ENCODE results near the gene BCL7B.
"Not testable (repeated sequence)": the region's sequence is repeated elsewhere in the genome, so short reads cannot be mapped to it uniquely, and the experiment has no call there.

The BCL7B gene

DNA sequence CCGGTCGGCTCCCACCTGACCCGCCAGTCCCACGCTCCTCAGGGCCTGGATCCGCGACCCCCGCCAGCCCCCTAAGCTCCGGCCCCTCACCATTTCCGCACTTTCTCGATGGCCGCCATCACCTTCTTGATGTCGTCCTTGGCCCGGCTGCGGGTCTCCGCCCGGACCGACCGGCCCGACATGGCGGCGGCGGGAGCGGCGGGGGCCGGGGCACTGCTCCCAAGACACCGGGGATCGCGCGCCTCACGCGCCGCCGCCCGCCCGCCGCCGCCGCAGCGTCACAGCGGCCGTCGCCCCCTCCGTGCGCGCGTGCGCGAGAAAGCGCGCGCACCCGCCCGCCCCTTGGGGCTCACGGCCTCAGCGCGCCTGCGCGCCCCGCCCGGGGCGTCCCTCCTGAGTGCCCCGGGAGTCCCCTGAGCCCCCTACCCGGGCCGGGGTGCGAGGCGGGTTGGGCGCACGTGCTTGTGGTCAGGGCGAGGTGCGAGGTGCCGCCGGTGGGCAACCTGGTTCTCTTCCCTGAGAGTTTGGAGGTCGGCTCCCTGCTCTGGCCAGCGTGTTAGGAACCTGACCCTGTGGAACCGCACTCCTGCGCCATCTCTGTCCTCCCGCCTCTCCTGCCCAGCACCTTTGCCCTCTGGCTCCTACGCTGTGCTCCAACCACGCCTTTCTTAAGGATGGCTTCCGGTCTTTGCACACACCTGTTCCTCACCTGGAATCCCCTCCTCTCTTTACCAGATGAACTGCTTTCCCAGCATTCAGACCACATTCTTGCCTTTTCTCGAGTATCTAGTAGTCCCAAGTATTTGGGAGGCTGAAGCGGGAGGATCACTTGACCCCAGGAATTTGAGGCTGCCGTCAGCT is at the start of gene BCL7B:
Gene BCL7B, minus strand, starts transcription at position 294 of the 861 bp plus-strand sequence. Its CDS starts 112 bp downstream, at position 182.
- peak; percentile 88 for DNase-seq (ENCODE audit: low spot score)

DNA sequence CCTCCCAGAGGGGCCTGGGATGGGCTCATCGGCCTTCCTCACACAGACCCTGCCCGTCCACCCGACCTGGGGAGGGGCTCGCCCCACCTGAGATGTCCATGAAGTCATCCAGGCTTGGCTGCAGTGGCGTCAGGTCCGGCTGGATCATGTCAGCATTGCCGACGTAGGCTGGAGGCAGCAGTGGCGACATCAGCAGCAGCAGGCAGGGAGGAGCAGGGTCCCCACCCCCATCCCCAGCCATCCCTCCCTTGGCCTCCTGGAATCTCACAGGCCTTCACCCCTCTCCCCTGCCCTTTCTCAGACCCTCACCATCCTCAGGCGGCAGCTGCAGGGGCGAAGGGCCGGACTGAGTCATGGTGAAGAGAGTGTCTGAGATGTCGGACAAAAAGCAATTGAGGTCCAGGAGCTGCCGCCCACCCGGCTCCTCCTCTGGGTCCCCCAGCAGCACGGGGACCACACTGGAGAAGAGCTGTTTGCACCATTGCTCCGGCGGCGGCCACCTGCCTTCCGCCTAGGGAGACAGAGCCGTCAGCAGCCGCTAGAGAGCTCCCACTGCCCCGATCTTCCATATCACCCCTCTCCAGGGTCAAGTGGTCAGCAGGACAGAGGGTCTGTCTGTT is 48.2 kb upstream of the BCL7B start:
- no peak for DNase-seq (ENCODE audit: low spot score)

DNA sequence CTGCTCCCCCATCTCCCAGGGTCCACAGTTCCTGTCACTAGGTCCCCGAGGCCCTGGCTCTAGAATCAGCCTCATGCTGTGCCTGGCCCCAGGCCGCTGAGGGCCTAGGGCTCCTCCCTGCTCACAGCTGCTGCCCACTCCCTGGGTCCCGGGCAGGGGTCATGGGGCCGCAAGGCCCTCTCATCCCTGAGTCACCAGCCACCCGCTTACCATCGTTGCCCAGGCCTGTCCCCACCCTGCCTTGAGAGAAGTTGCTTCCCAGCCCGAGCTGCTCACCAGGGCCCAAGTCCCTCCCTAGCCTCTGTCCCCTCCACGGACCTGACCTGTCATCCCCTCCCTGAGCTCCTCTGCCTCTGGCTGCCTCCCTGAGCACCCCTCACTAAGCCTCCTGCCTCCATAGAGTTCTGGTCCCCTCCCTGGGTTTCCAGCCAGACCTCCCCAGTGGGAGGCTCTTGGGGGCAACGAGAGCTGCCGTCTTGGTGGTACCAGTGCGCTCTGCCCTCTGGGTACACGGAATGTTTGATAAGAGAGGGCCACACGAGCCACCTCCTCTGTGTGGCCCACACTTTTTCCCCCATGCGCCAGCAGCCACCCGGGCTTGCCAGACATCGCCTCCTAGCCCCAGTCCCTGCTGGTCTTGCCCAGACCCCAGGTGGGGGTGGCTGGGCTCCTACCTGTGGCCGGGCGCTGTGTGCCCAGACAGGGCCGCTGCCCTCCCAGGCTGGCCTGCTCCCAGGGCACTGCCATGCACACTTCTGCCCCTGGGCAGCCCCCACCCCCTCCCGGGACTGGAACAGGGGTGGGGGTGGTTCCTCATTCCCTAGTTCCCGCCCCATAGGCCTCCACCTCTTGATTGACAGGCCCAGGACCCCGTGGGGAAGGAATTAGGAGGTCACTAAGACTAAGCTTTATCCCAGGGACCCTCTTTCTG is 45.5 kb upstream of the BCL7B start:
- no peak for DNase-seq (ENCODE audit: low spot score)

DNA sequence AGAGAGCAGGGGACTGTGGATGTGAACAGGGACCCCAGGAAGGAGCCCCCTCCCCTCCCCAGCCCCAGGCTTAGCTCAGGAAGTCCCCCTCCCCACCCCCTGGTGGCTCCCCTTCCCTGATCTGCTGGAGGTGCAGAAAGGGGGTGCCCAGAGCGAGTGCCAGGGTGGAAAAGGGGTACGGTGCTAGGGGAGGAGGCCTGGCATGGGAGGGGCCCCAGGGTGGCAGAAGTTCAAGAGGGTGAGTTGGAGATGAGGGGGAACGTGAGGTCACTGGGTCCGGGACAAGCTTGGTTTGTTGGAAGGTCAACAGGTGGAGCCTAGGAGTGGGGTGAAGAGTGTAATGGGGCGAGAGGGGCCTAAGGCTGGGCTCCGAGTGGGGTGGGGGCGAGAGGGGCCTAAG is 42.4 kb upstream of the BCL7B start:
- no peak for DNase-seq (ENCODE audit: low spot score)

DNA sequence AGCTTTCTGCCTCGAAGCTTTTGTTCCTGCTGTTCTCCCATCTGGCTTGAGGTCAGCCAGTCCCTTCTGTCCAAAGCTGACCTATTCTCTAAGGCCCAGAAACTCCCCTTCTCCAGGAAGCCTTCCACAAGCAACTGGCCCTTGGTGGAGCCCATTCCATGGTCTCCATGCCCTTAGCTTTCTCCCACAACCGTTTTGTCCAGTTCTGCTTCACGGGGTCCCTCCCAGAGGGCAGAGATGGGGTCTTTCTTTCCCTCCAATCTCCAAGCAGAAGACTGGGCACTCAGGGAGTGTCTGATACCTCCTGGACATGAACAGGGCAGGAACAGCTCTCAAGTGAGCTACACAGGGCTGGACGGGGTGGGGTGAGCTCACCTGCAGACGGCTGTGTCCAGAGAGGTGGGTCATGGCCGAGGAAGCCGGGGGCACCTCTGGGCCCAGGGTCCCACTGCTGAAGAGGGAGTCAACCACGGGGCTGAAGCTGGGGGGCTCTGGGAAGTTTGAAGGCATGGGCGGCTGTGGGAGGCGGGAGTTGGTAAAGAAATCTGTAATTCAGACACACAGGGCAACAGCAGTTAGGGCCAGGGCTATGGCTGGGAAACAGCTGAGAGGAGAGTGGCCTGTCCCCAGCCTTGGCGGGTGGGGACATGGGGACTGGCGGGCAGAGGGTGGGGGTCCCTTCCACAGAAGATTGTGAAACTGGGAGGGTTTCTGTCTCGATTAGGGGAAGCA is 41.8 kb upstream of the BCL7B start:
- DNase-seq (ENCODE audit: low spot score): no peak

DNA sequence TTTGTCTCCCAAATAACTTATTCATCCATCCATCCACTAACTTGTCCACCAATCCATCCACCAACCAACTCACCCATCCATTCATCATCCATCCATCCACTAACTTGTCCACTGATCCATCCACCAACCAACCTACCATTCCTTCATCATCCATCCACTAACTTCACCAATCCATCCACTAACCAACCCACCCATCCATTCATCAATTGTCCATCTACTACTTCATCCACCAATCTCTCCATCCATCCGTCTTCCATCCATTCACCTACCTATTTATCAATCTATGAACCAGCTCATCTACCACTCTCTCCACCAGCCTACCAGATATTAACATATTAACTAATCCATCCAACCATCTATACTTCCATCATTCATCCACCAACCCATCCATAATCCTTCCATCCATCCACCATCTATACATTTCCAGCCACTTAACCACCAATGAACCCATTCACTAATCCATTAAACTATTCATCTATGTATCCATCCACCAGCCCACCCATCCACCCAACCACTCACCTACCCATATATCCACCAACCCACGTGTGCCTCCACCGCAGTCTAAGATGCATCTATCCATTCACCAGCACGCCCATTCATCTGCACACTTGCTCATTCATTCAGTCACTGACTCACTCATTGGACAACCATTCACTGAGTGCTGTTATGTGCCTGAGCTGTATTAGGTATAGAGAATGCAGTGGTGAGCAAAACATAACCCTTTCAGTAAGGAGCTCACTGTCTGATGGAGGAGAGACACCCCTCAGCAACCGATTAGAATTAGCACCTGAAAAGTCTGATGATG is 40.7 kb upstream of the BCL7B start:
- DNase-seq (ENCODE audit: low spot score): no peak

DNA sequence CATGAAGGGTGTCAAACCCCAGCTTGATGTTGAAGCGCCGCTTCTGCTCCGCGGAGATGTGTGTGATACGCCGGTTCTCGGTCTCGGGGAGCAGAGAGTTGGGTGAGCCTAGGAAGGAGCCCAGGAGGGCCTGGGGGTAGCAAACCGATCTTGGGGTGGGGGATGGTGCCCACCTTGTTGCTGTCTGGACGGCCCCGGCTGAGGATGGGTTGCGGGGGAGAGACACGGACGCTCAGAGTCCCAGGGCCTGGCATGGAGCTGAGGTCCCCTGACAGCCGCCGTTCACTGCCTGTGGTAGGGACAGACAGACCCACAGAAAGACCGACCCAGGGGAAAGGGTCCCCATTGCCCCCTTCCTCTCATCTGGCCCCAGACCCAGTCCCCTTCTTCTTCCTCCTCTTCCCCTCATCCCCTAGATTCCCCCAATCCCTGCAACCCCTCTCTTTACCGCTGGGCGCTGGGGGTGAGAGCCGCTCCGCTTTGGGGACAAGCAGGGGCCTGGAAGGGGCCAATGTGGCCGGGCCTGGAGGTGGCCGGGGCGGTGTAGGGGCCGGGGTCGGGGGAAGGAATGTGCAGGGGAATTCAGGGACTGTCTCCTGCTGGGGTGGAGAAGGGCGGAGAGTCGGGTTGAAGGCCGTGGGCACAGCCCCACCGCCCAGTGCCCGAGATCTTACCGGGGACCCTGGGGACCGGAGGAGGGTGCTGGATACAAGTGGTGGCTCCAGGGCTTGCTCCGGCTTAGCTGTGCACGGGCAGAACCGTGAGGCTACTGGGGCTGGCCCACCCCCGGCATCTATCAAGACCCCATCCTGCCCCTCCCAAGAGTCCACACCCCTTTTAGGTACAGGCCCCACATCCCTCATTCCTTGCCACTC is 38.9 kb upstream of the BCL7B start:
- no peak for DNase-seq (ENCODE audit: low spot score)

DNA sequence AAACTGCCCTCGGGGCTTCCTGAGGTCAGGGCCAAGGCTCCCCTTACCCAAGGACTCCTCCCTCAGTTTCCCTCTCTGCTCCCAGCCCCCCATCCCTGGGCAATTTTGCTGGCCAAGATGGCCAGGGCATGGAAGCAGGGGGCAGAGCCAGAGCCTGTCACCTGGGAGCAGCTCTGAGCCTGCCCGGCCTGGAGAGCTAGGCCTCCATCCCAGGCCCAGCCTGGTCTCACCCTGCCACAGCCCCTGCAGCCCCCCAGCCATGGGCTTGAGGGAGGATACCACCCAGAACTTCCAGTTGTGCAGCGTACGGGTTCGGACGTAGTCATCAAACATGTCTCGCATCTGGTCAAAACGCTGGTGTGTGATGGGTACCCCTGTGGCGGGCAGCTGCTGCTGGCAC is 37.9 kb upstream of the BCL7B start:
- DNase-seq (ENCODE audit: low spot score): no peak

DNA sequence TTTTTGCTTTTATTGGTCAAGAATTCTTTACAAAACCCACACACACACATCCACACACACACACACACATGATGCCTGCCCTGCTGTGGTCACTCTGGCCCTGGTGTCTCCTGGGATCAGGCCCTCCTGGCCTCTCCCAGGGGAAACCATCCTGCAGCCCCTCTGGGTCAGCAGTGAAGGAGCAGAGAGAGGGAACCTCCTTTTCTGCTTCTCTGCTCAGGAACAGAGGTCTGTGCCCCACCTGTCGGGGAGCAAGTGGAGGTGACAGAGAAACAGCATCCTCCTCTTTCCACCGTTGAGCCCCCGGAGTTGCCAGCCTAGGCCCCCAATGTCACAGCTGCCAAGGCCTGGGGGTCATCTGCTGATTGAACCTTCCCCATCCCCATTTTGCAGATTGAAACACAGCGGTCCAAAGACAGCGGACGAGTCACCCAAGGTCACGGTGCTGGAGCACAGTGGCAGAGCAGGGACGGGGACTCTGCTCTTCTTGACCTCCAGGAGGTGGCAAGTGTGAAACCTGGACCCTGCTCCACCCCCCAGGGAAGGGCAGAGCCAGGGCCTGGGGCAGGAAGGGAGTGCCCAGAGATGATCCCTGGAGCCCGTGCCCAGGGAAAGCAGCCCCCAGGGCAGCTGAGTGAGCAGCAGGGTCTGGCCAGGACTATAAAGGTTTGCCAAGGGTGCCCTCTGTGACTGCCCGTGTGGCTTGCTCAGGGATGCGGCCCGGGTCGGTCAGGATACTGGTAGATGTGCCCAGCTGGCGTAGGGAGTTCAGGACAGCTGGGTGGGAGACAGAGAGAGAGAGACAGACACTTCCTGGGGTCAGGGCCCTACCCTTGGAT is 35.9 kb upstream of the BCL7B start:
- no peak for DNase-seq (ENCODE audit: low spot score)

DNA sequence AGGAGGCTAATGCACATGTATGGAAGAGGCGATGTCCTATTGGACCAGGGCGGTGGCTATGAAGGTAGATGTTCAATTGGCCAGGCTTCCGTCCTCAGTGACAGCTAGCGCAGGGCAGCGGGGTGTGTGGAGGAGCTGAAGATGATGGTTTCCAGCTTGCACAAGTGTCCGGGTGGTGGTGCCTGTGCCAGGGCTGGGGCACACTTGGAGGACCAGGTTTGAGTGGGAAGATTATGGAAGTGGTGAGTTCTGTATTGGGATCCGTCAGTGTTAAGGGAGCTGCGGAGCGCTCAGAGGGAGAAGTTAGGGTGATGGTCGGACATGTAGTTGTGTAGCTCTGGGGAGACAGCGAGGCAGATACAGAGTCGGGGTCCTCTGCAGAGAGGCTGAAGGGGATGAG is 29.4 kb upstream of the BCL7B start:
- no peak for DNase-seq (ENCODE audit: low spot score)

DNA sequence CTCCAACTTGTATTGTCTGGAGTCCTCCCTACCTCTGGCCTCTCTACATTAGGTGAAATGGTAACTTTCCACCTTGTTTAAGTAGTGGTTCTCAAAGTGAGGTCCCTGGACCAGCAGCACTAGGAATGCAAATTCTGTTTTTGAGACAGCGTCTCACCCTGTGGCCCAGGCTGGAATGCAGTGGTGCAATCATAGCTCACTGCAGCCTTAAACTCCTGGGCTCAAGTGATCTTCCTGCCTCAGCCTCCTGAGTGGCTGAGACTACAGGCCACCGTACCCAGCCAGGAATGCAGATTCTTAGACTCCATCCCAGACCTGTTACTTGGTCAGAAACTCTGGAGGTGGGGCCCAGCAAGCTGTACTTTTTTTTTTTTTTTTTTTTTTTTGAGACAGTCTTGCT is 27.7 kb upstream of the BCL7B start:
- DNase-seq (ENCODE audit: low spot score): no peak

DNA sequence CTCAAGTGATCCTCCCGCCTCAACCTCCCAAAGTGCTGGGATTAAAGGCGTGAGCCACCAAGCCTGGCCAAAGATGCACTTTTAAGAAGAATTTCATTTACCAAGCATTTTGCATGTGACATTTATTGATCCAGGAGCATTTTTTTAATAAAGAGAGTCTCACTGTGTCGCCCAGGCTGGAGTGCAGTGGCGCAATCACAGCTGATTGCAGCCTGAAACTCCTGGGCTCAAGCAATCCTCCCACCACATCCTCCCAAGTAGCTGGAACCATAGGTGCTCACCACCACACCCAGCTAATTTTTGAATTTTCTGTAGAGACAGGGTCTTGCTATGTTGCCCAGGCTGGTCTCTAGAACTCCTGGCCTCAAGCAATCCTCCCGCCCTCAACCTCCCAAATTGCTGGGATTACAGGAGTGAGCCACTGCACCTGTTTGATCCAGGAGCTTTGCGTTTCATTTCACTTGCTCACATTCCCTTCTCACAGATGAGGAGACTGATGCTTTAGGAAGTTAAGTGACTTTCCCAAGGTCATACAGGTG is 25.2 kb upstream of the BCL7B start:
- no peak for DNase-seq (ENCODE audit: low spot score)

DNA sequence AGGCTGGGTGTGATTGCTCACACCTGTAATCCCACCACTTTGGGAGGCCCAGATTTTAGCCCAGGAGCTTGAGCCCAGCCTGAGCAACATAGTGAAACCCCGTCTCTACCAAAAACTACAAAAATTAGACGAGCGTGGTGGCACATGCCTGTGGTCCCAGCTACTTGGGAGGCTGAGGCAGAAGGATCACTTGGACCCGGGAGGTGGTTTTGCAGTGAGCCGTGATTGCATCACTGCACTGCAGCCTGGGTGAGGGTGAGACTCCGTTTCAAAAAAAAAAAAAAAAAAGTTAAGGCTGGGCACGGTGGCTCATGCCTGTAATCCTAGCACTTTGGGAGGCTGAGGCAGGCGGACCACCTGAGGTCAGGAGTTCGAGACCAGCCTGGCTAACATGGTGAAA is 23.5 kb upstream of the BCL7B start:
- DNase-seq (ENCODE audit: low spot score): not testable (repeated sequence)

DNA sequence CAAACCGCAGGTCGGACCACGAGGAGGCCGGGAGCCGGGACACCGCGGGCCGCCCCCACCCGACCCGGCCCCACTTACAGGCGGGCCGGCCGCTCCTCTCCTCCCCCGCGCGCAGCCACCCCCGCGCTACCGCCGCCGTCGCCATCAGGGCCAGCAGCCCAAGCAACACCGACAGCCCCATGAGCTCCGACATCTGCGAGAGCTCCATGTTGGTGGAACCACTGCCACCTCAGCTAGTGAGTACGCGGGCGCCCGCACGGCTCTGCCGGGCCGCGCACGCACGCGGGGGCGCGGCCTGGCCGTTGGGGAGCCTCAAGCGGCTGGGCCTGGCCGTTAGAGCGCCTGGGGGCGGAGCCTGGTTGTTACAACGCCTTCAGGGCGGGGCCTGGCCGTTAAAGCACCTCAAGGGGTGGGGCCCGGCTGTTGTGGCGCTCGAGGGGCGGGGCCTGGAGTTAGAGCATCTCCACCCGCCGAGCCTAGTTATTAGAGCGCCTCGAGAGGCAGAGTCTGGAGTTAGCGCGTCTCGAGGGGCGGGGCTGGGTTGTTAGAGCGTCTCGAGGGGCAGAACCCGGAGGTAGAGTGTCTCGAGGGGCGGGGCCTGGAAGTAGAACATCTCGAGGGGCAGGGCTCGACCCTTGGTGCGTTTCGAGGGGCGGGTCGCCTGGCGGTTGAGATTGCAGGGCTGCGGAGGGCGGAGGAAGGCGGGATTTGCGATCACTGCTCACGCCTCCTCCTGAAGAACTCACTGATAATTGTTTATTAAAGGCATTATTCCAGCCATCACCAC is 21.0 kb upstream of the BCL7B start, which contains the start of gene TBL2:
Gene TBL2, minus strand, starts transcription at position 238 of the 787 bp plus-strand sequence. Its CDS starts 30 bp downstream, at position 208.
- peak; percentile 100 for DNase-seq (ENCODE audit: low spot score)

DNA sequence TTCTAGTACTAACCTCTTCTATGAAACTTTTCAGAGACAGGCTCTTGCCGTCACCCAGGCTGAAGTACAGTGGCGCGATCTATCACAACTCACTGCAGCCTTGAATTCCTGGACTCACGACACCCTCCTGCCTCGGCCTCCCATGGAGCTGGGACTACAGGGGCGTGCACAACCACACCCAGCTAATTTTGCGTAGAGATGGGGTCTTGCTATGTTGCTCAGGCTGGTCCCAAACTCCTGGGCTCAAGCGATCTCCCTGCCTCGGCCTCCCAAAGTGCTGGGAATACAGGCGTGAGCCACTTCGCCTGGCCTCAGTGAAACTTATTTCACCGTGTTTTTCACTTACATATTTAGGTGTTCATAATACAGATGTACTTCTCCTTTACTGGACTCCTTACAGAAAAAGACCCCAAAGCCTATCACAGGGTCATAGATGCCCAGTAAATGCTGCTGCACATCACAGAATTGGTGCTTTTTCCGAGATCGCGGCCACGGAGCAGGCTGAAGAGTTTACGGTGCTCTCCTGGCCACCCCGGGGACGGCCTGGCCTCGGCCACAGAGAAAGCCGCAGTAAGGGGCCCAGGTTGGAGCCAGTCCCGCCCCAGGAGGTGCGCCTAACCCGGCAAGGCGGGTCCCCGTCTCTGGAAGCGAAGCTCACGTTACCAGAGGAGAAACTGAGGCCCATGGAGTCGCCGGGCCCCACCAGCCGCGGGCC is 20.3 kb upstream of the BCL7B start:
- no peak for DNase-seq (ENCODE audit: low spot score)

DNA sequence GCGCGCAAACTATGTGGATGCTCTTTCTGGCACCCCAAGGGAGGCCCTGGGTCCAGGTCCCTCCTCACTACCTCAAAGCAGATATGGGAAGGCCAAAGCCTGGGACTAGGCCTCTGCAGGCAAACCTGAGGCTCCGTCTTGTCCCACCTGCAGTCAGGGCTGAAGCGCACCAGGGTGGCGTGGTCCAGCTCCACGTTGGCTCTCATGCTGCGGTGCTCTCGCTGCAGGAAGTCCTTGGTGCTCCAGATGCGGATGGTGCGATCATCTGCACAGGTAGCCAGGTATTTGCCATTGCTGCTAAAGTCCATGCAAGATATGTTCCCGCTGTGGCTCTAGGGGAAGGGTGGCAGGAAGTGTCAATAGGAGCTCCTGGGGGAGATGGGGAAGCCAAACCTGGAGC is 16.3 kb upstream of the BCL7B start:
- no peak for DNase-seq (ENCODE audit: low spot score)

DNA sequence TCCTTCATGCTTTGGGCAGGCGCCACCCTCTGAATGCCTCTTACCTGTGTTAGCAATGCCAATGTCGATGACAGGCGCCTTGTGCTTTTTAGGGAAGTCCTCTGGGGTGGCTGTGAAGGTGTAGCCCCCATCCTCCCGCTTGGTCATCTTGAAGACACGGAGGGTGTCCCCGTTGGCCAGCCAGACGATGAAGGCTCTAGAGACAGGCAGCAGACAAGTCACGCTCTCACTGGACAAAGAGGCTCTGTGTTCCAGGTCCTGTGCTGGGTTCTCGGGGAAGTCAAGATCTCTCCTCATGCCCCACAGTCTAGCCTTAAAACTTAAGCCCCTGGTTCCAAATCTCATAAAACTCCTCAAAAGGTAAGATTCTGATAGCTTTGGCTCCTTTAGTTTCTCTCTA is 15.8 kb upstream of the BCL7B start:
- DNase-seq (ENCODE audit: low spot score): no peak
